Measurements from ENCODE around the gene FLYWCH2. TPM values are rescaled to one million over a fixed set of nuclear protein-coding genes. Genes with fewer than 3 reads are reported as not detected.
A peak's percentile ranks its signal among the peaks of the same experiment; 100 is the strongest.

The FLYWCH2 gene
- total and polyA plus RNA-seq, 2 of the 13 experiments (the other 11 are each of a cell fraction or from before 2014, with no cell fraction given), result 16.9 to 19.8 TPM

DNA sequence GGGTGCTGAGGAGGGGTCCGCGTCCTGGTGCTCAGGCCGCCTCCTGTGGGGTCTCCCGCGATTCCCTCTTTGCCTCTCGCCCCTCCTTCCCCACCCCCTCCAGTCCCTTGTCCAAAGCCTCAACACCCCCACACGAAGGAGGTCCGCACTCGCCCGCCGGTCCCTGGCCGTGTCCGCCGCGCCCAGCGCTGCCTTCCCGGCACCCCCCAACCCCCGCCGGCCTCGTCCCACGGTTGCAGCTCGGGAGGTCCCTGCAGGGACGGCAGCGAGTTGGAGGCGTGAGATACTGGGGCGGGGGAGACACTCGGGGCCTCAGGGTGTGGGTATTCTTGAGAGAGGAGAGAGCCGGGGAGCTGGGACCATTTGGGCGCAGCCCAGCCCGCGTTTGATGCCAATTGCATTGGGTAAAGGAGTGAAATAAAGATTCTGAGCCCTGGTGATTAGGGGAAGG is 468 bp downstream of the FLYWCH2 start (continued):
- TF ChIP-seq RXRA (CRISPR knock-in tag; IDR thresholded peaks at IDR 0.05) (peak; percentile 62; the same call in 1 of the 2 replicates), ZNF274 (CRISPR knock-in tag; IDR thresholded peaks at IDR 0.05) (no peak), NR2C2 (CRISPR knock-in tag; IDR thresholded peaks at IDR 0.05; ENCODE audit: borderline replicate concordance) (peak; percentile 8; the same call in 1 of the 2 replicates), HNF4G (IDR thresholded peaks at IDR 0.05; ENCODE audit: borderline replicate concordance, low read depth, low read length) (no peak), HNF4G (CRISPR knock-in tag; IDR thresholded peaks at IDR 0.05; ENCODE audit: borderline replicate concordance, low read depth) (no peak), MLXIP (CRISPR knock-in tag; IDR thresholded peaks at IDR 0.05; ENCODE audit: borderline replicate concordance) (no peak), ZNF136 (CRISPR knock-in tag; IDR thresholded peaks at IDR 0.05; ENCODE audit: low read depth) (no peak), ZNF839 (CRISPR knock-in tag; IDR thresholded peaks at IDR 0.05; ENCODE audit: borderline replicate concordance) (no peak), PRPF4 (IDR thresholded peaks at IDR 0.05; ENCODE audit: low read depth, low read length, poor library complexity, severe bottlenecking) (no peak), JARID2 (CRISPR knock-in tag; IDR thresholded peaks at IDR 0.05; ENCODE audit: insufficient replicate concordance) (no peak), ZBTB8A (CRISPR knock-in tag; IDR thresholded peaks at IDR 0.05; ENCODE audit: borderline replicate concordance, low read depth) (no peak), STAG1 (CRISPR knock-in tag; IDR thresholded peaks at IDR 0.05) (no peak), KDM4B (CRISPR knock-in tag; IDR thresholded peaks at IDR 0.05) (no peak), IRF9 (CRISPR knock-in tag; IDR thresholded peaks at IDR 0.05; ENCODE audit: borderline replicate concordance) (no peak), ZNF670 (CRISPR knock-in tag; IDR thresholded peaks at IDR 0.05; ENCODE audit: borderline replicate concordance) (peak; percentile 68; the same call in 1 of the 2 replicates), ZUFSP (CRISPR knock-in tag; IDR thresholded peaks at IDR 0.05; ENCODE audit: borderline replicate concordance) (no peak), TCF7 (IDR thresholded peaks at IDR 0.05; ENCODE audit: low read depth) (no peak), ZNF770 (CRISPR knock-in tag; IDR thresholded peaks at IDR 0.05) (no peak; the same call in 1 of the 2 replicates)
- TF ChIP-seq, protein P1, sequence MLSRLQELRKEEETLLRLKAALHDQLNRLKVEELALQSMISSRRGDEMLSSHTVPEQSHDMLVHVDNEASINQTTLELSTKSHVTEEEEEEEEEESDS (CRISPR knock-in tag; IDR thresholded peaks at IDR 0.05; ENCODE audit: borderline replicate concordance), result no peak
- TF ChIP-seq, protein P2, sequence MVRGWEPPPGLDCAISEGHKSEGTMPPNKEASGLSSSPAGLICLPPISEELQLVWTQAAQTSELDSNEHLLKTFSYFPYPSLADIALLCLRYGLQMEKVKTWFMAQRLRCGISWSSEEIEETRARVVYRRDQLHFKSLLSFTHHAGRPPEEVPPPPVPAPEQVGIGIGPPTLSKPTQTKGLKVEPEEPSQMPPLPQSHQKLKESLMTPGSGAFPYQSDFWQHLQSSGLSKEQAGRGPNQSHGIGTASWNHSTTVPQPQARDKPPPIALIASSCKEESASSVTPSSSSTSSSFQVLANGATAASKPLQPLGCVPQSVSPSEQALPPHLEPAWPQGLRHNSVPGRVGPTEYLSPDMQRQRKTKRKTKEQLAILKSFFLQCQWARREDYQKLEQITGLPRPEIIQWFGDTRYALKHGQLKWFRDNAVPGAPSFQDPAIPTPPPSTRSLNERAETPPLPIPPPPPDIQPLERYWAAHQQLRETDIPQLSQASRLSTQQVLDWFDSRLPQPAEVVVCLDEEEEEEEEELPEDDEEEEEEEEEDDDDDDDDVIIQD (CRISPR knock-in tag; IDR thresholded peaks at IDR 0.05; ENCODE audit: low read depth), result no peak

Data from HepG2 (cell line).